ENCODE results near the gene CCDC116.

CCDC116 gene

DNA sequence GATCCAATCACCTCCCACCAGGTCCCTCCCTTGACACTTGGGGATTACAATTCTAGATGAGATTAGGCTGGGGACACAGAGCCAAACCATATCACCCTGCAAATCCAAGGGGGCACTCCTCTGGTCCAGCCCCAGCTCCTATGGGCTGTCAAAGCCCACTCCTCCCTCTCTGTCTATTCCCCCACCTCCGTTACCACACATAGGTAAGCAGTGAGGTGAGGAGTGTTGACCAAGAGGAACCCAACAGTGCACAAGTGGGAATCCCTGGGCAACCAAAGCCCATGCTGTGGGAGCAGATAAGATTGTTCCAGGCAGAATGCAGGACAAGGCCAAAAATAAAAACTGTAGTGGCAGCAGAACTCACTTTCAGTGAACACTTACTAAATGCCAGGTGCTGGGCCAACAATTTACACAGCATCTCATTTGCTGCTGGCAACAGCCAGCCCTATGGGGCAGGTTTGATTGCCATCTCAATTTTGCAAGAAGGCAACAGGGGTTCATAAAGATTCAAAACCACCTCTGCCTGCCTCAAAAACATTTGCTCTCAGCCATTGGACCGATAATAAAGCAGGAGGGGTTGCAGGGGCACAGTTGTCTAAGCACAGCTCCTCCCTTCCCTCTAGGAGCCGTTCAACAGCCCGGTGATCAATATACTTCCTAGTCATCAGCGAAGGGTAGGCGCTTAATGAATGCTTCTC lies 18.4 kb downstream of the CCDC116 start:
- TF ChIP-seq, protein P1, sequence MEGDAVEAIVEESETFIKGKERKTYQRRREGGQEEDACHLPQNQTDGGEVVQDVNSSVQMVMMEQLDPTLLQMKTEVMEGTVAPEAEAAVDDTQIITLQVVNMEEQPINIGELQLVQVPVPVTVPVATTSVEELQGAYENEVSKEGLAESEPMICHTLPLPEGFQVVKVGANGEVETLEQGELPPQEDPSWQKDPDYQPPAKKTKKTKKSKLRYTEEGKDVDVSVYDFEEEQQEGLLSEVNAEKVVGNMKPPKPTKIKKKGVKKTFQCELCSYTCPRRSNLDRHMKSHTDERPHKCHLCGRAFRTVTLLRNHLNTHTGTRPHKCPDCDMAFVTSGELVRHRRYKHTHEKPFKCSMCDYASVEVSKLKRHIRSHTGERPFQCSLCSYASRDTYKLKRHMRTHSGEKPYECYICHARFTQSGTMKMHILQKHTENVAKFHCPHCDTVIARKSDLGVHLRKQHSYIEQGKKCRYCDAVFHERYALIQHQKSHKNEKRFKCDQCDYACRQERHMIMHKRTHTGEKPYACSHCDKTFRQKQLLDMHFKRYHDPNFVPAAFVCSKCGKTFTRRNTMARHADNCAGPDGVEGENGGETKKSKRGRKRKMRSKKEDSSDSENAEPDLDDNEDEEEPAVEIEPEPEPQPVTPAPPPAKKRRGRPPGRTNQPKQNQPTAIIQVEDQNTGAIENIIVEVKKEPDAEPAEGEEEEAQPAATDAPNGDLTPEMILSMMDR (IDR thresholded peaks at IDR 0.05; ENCODE audit: control insufficient read depth, extremely low read depth, insufficient read depth), result no peak
- DNase-seq (ENCODE audit: low read depth), result no peak
- H3K4me3 ChIP-seq (ENCODE audit: low read depth, low read length), result peak overlapping the region; percentile 64

DNA sequence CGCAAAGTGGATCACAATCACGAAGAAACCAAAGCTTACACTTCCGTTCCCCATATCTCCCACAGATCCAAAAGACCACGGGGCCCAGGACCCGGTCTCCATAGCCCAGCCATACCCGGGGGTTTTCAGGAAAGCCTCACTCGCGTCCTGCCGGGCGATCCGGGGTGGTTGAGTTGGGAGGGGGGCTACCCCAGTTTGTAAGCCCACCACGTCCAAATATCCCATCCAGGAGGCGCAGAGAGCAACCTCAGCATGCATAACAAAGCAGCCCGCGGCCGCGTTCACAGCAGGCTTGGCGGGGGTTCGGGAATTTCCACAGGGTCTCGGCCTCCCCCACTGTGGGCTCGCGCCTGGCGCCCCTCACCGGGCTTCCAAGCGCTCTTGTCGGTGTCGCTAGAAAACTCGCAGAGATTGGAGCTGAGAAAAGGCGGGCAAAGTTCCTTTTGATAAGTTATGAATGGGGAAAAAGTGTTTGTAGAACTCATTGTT lies 19.0 kb downstream of the CCDC116 start:
- H3K4me3 ChIP-seq (ENCODE audit: low read depth, low read length), result peak overlapping the region; percentile 64
- TF ChIP-seq, protein P1 (IDR thresholded peaks at IDR 0.05; ENCODE audit: control insufficient read depth, extremely low read depth, insufficient read depth), result no peak
- no peak for DNase-seq (ENCODE audit: low read depth)

DNA sequence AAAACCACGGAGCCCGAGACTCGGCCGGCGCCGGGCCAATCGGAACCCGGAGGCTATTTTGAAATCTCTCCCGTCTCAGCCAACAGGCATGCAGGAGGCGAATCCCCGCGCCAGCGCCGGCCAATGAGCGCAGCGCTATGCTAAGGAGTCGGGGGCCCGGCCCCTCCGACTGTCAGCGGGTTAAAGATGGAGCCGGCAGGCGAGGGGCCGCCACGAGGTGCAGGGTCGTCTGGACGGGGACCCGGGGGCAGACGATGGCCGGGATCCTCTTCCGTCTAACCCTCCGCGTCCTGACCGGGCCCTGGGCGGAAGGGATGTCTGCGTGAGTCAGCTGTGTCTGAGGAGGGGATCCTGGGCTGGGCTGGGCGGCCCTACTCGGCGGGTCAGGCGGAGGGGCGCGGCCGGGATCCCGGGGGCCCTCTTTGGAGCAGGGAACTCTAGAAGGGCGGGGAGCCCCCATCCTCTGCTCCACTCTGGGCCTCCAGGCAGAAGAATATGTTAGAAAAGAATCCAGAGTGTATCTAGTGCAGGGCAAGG lies 19.5 kb downstream of the CCDC116 start:
- peak; percentile 57 for DNase-seq (ENCODE audit: low read depth)
- TF ChIP-seq, protein P1 (IDR thresholded peaks at IDR 0.05; ENCODE audit: control insufficient read depth, extremely low read depth, insufficient read depth), result no peak
- peak overlapping the region; percentile 64 for H3K4me3 ChIP-seq (ENCODE audit: low read depth, low read length)

DNA sequence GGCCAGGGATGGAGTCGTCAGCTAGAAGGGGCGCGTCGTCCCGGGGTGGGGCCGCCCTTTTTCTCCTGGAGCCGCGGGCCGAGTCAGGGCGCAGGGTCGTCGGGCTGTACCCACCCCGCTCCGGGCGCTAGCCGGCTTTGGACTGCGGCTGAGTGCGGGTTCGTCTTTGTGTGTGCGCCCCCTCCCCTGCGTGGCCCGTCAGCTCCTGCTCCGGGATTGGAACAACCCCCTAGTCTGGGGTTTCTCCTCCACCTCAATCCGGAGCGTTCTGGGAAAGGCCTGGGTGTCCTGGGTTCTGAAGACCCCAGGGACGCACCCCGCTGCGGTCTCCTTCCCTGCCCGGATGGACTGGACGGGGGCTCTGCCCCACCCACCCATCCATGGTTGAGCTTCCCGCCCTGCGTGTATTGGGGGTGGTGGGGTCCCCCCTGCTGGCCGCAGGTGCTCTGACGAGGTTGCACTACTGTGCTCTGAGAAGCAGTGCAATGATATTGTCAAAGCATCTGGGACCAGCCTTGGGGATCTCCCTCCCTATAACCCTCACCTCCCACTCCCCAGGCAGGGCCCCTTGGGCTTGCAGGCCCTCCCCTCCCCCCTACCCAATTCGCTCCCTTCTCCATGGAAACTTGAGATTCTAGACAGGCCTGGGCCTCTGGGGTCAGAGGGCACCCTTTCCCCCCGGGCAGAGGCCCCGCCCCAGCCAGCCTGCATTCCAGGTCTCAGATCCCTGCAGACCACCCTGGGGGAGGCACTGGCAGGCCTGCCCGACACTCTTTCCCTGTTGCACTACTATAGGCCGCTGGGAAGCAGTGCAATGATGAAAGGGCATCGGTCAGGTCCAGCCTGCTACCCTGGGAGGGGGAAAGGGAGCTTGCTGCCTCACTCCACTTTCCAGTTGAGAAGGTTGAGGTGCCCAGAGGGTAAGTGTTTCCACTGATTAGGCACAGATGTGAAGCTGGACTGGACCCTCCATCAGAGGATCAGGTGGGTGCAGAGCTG lies 20.3 kb downstream of the CCDC116 start:
- TF ChIP-seq, protein P1 (IDR thresholded peaks at IDR 0.05; ENCODE audit: control insufficient read depth, extremely low read depth, insufficient read depth), result no peak
- peak overlapping the region; percentile 64 for H3K4me3 ChIP-seq (ENCODE audit: low read depth, low read length)
- DNase-seq (ENCODE audit: low read depth), result no peak

DNA sequence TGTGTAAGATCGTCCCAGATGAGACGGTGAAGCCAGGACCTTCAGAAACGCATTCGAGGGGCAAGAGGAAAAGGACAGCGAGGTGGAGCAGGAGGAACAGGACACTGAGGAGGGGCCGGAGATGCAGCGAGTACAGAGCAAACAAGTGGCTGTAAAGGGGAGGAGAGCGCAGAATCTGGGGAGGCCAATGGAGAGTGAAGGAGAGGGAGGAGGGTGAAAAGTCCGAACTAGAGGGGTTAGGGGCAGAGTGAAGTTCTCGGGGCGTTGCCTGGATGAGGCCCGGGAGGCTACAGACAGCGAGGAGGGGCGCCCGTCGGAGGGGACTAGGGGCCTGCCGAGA lies 24.4 kb downstream of the CCDC116 start:
- DNase-seq (ENCODE audit: low read depth), result no peak
- TF ChIP-seq, protein P1 (IDR thresholded peaks at IDR 0.05; ENCODE audit: control insufficient read depth, extremely low read depth, insufficient read depth), result no peak
- H3K4me3 ChIP-seq (ENCODE audit: low read depth, low read length), result peak overlapping the region; percentile 51

DNA sequence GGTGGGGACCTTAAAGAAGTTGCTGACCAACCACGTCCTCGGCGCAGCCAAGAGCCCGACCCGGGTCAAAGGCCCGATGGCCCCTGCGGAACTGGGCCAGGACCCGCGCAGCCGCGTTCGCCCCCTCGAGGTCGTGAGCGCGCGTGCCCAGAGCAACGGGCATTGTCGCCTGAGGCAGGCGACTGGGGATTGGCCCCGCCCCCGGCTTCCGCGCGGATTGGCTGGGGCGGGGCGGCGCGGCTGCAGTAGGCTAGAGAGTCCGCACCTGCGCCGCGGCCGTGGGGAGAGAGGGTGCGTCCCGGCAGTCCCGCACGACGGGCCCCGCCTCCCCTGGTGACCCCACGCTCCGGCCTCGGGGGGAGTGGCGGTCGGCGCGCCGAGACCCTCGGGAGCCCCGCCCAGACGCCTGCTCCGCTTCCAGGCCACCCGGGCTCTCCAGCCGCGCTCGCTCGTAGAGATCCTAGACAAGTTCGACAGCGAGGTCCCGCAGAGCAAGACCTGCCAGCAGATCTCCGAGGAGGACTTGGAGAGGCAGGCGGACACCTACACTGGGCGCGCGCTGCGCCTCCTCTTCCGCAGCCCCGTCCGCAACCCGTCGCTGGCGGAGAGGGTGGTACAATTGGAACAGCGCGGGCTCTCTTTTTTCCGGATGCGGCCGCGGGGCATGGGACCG lies 24.9 kb downstream of the CCDC116 start:
- TF ChIP-seq, protein P1 (IDR thresholded peaks at IDR 0.05; ENCODE audit: control insufficient read depth, extremely low read depth, insufficient read depth), result peak; percentile 20; the same call in 1 of the 2 replicates
- peak overlapping the region; percentile 51 for H3K4me3 ChIP-seq (ENCODE audit: low read depth, low read length)
- no peak for DNase-seq (ENCODE audit: low read depth)
